Kidney (tissue), 14 donors: ENCODE results near the gene TFAP2C. TPM values are rescaled to one million over a fixed set of nuclear protein-coding genes. Genes with fewer than 3 reads are reported as not detected.

Experiments
- DNase-seq, 5 donors: peaks; one replicate each; pipeline ENCODE4 v3.0.0-alpha.2; 2013 to 2020
- FAIRE-seq: peaks from 2 replicates; lab custom pipeline; 2012; peaks lifted over from hg19 to GRCh38; lab: Jason Lieb, UNC
- H3K27ac ChIP-seq, 2 donors: one replicate each; pipeline ENCODE4 v1.7.0; 2013; ENCODE audit warnings: low read depth in 2 of 2, low read length in 2 of 2, inconsistent platforms in 1 of 2
- H3K27me3 ChIP-seq: one replicate; pipeline ENCODE4 v1.7.1; 2013; ENCODE audit warnings: low read length, inconsistent platforms; ENCODE audit not compliant: control insufficient read depth, insufficient read depth
- H3K36me3 ChIP-seq, 3 donors: one replicate each; pipeline versions ENCODE4 v1.7.0 to v1.7.1; 2013; ENCODE audit warnings: low read length in 3 of 3, control low read depth in 1 of 3, inconsistent platforms in 1 of 3; ENCODE audit not compliant: insufficient read depth in 3 of 3, control insufficient read depth in 2 of 3
- H3K4me1 ChIP-seq, 3 donors: one replicate each; pipeline versions ENCODE4 v1.7.0 to v1.7.1; 2013; ENCODE audit warnings: low read length in 3 of 3, inconsistent platforms in 1 of 3, low read depth in 1 of 3; ENCODE audit not compliant: control insufficient read depth in 2 of 3, insufficient read depth in 2 of 3
- H3K4me3 ChIP-seq, 3 donors: one replicate each; pipeline versions ENCODE4 v1.7.0 to v1.8.1; 2013; ENCODE audit warnings: low read length in 3 of 3, control low read depth in 1 of 3, inconsistent platforms in 1 of 3
- H3K9ac ChIP-seq, 3 donors: one replicate each; pipeline versions ENCODE4 v1.7.0 to v1.7.1; 2013; ENCODE audit warnings: low read length in 3 of 3, control low read depth in 1 of 3, inconsistent platforms in 1 of 3
- H3K9me3 ChIP-seq, 3 donors: one replicate each; pipeline versions ENCODE4 v1.7.0 to v1.7.1; 2013; ENCODE audit warnings: low read length in 3 of 3, control low read depth in 1 of 3, inconsistent platforms in 1 of 3; ENCODE audit not compliant: control insufficient read depth in 2 of 3, insufficient read depth in 1 of 3
- intact Hi-C: fragments of 100-400 bp; cut with DNase I; formaldehyde crosslinking; loops from one replicate; pipeline ENCODE4 v1.11.1; 2022
- polyA plus RNA-seq: library from polyadenylated mRNA; stranded (reverse); fragments of 350-450 nt; fragmentation: Illumina TruSeq; extraction: RNeasy Lipid Tissue Mini Kit (QIAGEN cat#74804); gene quantifications from one replicate; pipeline ENCODE4 v1.2.3, GENCODE V29; 2014; ENCODE audit warnings: low read depth, low replicate concordance; ENCODE audit not compliant: insufficient read depth
- total RNA-seq: library from RNA; stranded (reverse); fragmentation: NEBNext Ultra II Directional; extraction: Animal tissue kit (Norgen Biotek cat#: 25700); gene quantifications from one replicate; pipeline ENCODE4 v1.2.1, GENCODE V29; 2021
- TF ChIP-seq, protein P1 (sequence below): IDR thresholded peaks from 3 replicates; pipeline ENCODE4 v1.5.1; 2012; ENCODE audit warnings: mild to moderate bottlenecking, moderate library complexity, borderline replicate concordance; ENCODE audit not compliant: insufficient read depth; ENCODE audit errors: extremely low read depth
- donor health status: control.
- donor health status: control.
- donor health status: control.
- donor health status: control.
- donor health status: control.
- donor health status: DM: yes; HTN: yes; CAD: no.
- donor health status: Normal renal cell carcinoma (clear cell type).

The TFAP2C gene
- total and polyA plus RNA-seq, 2 donors from 2014 or later: 0.65 to 1.4 TPM

DNA sequence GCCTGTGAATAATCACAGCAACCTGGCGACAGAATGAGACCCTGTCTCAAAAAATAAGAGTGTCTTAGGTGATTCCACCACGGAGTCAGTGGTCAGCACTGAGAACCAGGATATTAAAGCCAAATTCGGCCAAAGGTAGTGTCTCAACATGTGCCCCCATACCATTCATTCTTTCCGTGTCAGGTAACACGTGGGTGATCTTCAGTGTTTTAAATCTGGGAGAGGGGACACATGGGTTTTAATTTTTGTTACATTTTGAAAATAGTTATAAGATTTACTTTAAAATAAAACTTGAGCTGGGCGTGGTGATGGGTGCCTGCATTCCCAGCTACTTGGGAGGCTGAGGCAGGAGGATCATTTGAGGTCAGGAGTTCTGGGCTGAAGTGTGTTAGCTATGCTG is 59.0 kb downstream of the TFAP2C start:
- intact Hi-C loops: no loop called here
- no peak for FAIRE-seq
- no peaks in the 10 kb centered on the region for H3K27me3 ChIP-seq
- H3K27ac ChIP-seq: no peak overlapping the region
- no peak for DNase-seq
- H3K9me3 ChIP-seq: no peaks in the 10 kb centered on the region
- H3K9ac ChIP-seq: no peak overlapping the region
- TF ChIP-seq, protein P1, sequence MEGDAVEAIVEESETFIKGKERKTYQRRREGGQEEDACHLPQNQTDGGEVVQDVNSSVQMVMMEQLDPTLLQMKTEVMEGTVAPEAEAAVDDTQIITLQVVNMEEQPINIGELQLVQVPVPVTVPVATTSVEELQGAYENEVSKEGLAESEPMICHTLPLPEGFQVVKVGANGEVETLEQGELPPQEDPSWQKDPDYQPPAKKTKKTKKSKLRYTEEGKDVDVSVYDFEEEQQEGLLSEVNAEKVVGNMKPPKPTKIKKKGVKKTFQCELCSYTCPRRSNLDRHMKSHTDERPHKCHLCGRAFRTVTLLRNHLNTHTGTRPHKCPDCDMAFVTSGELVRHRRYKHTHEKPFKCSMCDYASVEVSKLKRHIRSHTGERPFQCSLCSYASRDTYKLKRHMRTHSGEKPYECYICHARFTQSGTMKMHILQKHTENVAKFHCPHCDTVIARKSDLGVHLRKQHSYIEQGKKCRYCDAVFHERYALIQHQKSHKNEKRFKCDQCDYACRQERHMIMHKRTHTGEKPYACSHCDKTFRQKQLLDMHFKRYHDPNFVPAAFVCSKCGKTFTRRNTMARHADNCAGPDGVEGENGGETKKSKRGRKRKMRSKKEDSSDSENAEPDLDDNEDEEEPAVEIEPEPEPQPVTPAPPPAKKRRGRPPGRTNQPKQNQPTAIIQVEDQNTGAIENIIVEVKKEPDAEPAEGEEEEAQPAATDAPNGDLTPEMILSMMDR: no peak
- no peaks in the 10 kb centered on the region for H3K4me1 ChIP-seq
- H3K4me3 ChIP-seq: no peak overlapping the region
- no peaks in the 10 kb centered on the region for H3K36me3 ChIP-seq

Other genes with a start within 250 kb of the TFAP2C start
- 2.7 TPM for gene AURKA, start 237.1 kb upstream of the TFAP2C start, total RNA-seq
- 3.3 TPM for gene AURKA, start 237.1 kb upstream of the TFAP2C start, polyA plus RNA-seq
- gene CSTF1, start 236.7 kb upstream of the TFAP2C start, total RNA-seq: 30.7 TPM
- 16.2 TPM for gene CSTF1, start 236.7 kb upstream of the TFAP2C start, polyA plus RNA-seq
- 3.0 TPM for gene CASS4, start 217.0 kb upstream of the TFAP2C start, total RNA-seq
- 0.22 TPM for gene CASS4, start 217.0 kb upstream of the TFAP2C start, polyA plus RNA-seq
- 75.1 TPM for gene RTF2, start 160.7 kb upstream of the TFAP2C start, total RNA-seq
- 112 TPM for gene RTF2, start 160.7 kb upstream of the TFAP2C start, polyA plus RNA-seq
- 0.38 TPM for gene FAM209A, start 104.6 kb upstream of the TFAP2C start, total RNA-seq
- gene FAM209A, start 104.6 kb upstream of the TFAP2C start, polyA plus RNA-seq: not detected
- not detected for gene FAM209B, start 96.1 kb upstream of the TFAP2C start, total RNA-seq
- not detected for gene FAM209B, start 96.1 kb upstream of the TFAP2C start, polyA plus RNA-seq